Lower leg skin (tissue), 3 donors: ENCODE data around the gene BCL2L11.

ENCODE experiments used
- POLR2A ChIP-seq, 2 donors: fragments of 450-650 bp; IDR thresholded peaks; one replicate each; pipeline ENCODE4 v1.6.1; 2016 to 2017; ENCODE audit warnings: antibody characterized with exemption in 2 of 2, mild to moderate bottlenecking in 1 of 2, moderate library complexity in 1 of 2
- TF ChIP-seq, protein P1 (sequence below), 3 donors: fragments of 450-650 bp; IDR thresholded peaks; one replicate each; pipeline ENCODE4 v1.5.1; 2016; ENCODE audit warnings: antibody characterized with exemption in 3 of 3, mild to moderate bottlenecking in 3 of 3, moderate library complexity in 2 of 3

DNA sequence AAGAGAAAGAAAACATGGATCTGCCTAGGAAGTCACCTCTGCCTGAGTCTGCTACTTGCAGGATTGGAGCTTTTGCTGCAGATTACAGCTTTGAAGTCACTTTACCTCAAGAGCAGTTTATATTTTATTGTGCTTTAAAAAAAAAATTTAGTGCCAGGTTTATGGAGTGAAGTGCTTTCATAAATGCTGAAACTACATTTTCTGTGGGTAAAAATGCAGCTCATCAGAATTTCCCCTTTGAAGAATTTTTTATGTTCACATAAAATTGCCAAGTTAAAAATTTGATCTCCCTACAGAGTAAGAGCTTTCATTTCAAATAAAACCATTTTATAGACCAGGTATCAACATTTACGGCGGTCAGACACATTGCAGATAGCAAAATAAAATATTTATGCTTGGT is 25.2 kb downstream of the BCL2L11 start:
- TF ChIP-seq, protein P1, sequence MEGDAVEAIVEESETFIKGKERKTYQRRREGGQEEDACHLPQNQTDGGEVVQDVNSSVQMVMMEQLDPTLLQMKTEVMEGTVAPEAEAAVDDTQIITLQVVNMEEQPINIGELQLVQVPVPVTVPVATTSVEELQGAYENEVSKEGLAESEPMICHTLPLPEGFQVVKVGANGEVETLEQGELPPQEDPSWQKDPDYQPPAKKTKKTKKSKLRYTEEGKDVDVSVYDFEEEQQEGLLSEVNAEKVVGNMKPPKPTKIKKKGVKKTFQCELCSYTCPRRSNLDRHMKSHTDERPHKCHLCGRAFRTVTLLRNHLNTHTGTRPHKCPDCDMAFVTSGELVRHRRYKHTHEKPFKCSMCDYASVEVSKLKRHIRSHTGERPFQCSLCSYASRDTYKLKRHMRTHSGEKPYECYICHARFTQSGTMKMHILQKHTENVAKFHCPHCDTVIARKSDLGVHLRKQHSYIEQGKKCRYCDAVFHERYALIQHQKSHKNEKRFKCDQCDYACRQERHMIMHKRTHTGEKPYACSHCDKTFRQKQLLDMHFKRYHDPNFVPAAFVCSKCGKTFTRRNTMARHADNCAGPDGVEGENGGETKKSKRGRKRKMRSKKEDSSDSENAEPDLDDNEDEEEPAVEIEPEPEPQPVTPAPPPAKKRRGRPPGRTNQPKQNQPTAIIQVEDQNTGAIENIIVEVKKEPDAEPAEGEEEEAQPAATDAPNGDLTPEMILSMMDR (IDR thresholded peaks at IDR 0.05), result no peak
- TF ChIP-seq POLR2A (IDR thresholded peaks at IDR 0.05), result no peak
